HL-60 (cell line): ENCODE results near the gene PROM1.

Source experiments
- DNase-seq, 2 experiments: peaks; one replicate each; pipeline ENCODE4 v3.0.0-alpha.2; 2010 to 2020; ENCODE audit warnings: low read depth in 1 of 2, low spot score in 1 of 2
- H3K27ac ChIP-seq: fragments of 250-450 bp; sonication (Bioruptor Pico); replicated peaks from 2 replicates; pipeline ENCODE4 v1.5.1; 2020; ENCODE audit warnings: mild to moderate bottlenecking, moderate library complexity
- H3K27me3 ChIP-seq: fragments of 250-450 bp; sonication (Bioruptor Pico); 2 replicates; pipeline ENCODE4 v1.5.1; 2021; ENCODE audit warnings: mild to moderate bottlenecking, moderate library complexity; ENCODE audit not compliant: insufficient read depth, poor library complexity, severe bottlenecking
- H3K4me3 ChIP-seq: replicated peaks from 2 replicates; pipeline ENCODE4 v1.5.1; 2011; ENCODE audit warnings: mild to moderate bottlenecking, control low read depth, low read length; ENCODE audit not compliant: insufficient read depth
- POLR2AphosphoS5 ChIP-seq: IDR thresholded peaks from 2 replicates; pipeline ENCODE4 v1.6.1; 2012; ENCODE audit warnings: low read depth
- SPI1 ChIP-seq: IDR thresholded peaks from 2 replicates; pipeline ENCODE4 v1.6.1; 2012; ENCODE audit warnings: low read depth, mild to moderate bottlenecking, borderline replicate concordance
- TF ChIP-seq, protein P1 (sequence below): IDR thresholded peaks from one replicate; pipeline ENCODE4 v1.5.1; 2011; ENCODE audit warnings: low read length, control low read depth, inconsistent platforms; ENCODE audit not compliant: insufficient read depth
- TF ChIP-seq, protein P2 (sequence below): IDR thresholded peaks from 2 replicates; pipeline ENCODE4 v1.6.1; 2012; ENCODE audit warnings: low read depth; ENCODE audit not compliant: insufficient replicate concordance

Gene PROM1

DNA sequence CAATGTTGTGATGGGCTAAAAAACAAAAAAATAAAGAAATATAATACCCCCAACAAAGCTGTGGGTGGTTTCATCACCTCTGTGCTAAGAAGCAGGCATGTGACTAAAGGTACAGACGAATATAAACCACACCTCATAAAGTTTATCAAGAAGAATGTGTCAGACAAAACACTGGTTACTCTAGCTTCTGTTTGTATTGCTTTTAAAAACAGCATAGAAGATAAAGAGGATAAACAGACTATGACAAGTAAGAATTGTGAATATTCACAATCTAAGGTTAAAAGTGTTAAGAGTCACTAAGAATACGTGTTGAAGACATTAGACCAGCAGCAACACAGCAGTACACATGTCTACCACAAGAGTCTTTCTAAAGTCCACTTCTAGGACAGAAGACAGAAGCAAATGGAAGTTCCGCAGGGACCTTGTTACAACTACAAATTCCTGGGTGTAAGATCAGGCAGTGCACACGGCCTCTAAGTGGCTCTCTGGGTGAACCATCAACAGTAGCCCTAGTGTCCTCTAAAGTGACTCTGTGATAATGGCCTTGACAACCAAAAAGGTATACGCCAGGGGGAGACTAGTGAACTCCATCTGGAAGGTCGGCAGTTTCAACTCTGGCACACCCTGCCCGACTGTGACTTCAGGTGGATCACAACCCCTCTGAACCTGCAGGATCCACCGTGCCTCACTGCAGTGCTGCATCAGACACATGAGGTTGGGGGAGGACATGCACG lies 112.6 kb downstream of the PROM1 start:
- DNase-seq, result no peak
- Histone ChIP-seq H3K4me3 (no peak overlapping the region), H3K27ac (no peak overlapping the region), H3K27me3 (no peaks in the 10 kb centered on the region)
- TF ChIP-seq, protein P1, sequence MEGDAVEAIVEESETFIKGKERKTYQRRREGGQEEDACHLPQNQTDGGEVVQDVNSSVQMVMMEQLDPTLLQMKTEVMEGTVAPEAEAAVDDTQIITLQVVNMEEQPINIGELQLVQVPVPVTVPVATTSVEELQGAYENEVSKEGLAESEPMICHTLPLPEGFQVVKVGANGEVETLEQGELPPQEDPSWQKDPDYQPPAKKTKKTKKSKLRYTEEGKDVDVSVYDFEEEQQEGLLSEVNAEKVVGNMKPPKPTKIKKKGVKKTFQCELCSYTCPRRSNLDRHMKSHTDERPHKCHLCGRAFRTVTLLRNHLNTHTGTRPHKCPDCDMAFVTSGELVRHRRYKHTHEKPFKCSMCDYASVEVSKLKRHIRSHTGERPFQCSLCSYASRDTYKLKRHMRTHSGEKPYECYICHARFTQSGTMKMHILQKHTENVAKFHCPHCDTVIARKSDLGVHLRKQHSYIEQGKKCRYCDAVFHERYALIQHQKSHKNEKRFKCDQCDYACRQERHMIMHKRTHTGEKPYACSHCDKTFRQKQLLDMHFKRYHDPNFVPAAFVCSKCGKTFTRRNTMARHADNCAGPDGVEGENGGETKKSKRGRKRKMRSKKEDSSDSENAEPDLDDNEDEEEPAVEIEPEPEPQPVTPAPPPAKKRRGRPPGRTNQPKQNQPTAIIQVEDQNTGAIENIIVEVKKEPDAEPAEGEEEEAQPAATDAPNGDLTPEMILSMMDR, result no peak
- TF ChIP-seq, protein P2, sequence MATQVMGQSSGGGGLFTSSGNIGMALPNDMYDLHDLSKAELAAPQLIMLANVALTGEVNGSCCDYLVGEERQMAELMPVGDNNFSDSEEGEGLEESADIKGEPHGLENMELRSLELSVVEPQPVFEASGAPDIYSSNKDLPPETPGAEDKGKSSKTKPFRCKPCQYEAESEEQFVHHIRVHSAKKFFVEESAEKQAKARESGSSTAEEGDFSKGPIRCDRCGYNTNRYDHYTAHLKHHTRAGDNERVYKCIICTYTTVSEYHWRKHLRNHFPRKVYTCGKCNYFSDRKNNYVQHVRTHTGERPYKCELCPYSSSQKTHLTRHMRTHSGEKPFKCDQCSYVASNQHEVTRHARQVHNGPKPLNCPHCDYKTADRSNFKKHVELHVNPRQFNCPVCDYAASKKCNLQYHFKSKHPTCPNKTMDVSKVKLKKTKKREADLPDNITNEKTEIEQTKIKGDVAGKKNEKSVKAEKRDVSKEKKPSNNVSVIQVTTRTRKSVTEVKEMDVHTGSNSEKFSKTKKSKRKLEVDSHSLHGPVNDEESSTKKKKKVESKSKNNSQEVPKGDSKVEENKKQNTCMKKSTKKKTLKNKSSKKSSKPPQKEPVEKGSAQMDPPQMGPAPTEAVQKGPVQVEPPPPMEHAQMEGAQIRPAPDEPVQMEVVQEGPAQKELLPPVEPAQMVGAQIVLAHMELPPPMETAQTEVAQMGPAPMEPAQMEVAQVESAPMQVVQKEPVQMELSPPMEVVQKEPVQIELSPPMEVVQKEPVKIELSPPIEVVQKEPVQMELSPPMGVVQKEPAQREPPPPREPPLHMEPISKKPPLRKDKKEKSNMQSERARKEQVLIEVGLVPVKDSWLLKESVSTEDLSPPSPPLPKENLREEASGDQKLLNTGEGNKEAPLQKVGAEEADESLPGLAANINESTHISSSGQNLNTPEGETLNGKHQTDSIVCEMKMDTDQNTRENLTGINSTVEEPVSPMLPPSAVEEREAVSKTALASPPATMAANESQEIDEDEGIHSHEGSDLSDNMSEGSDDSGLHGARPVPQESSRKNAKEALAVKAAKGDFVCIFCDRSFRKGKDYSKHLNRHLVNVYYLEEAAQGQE, result no peak

- no peak for TF ChIP-seq POLR2AphosphoS5
- TF ChIP-seq, protein P2, result no peak
- H3K27ac ChIP-seq, result no peak overlapping the region
- no peak for DNase-seq
- no peak overlapping the region for H3K4me3 ChIP-seq
- H3K27me3 ChIP-seq, result no peaks in the 10 kb centered on the region
These were observed 115.1 kb downstream of the PROM1 start for GRCh38 chr4:15968551-15969300.

DNA sequence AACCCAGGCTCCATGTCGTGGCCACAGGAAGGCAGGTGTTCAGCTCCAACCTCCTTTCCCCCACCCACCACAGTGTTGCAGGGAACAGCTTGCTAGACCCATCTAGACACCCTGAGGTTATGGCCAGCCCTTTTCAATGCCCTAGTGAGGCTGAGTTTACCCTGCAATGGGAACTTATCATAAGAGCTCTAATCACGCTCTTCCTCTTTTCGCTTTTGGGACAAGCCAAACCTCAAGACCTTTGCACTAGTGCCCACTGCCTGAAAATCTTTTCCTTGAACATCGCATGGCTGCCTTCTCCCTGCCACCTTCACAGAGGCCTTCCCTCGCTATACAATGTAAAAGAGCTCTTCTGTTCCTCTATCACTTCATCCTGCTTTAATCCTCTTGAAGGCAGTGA lies 118.5 kb downstream of the PROM1 start:
- DNase-seq, result no peak
- peak; percentile 80 for TF ChIP-seq SPI1
- TF ChIP-seq, protein P1, result no peak
- Histone ChIP-seq H3K27ac (no peak overlapping the region), H3K4me3 (no peak overlapping the region), H3K27me3 (no peaks in the 10 kb centered on the region)

GRCh38 chr4:15964159-15964558 lies 119.7 kb downstream of the PROM1 start:
- H3K4me3 ChIP-seq, result no peak overlapping the region
- no peaks in the 10 kb centered on the region for H3K27me3 ChIP-seq
- no peak for DNase-seq
- H3K27ac ChIP-seq, result peak overlapping the region; percentile 6; the same call in 1 of the 2 replicates
- TF ChIP-seq, protein P2, result no peak
- no peak for TF ChIP-seq POLR2AphosphoS5
